Fibroblast of the conjunctiva (primary cell): ENCODE data around the gene BASP1.
A peak's percentile ranks its signal among the peaks of the same experiment; 100 is the strongest.
"Not testable (repeated sequence)": the region's sequence is repeated elsewhere in the genome, so short reads cannot be mapped to it uniquely, and the experiment has no call there.

ENCODE experiments used
- DNase-seq: peaks from one replicate; pipeline ENCODE4 v3.0.0-alpha.2; 2010; ENCODE audit warnings: low read depth

BASP1 gene

GRCh38 chr5:17223367-17224185 is 6.1 kb downstream of the BASP1 start:
- DNase-seq, result no peak

- no peak for DNase-seq
These were observed 7.6 kb downstream of the BASP1 start for GRCh38 chr5:17224858-17225511.

GRCh38 chr5:17225520-17225919 is 8.1 kb downstream of the BASP1 start:
- no peak for DNase-seq

- DNase-seq, result no peak
These were observed 10.4 kb downstream of the BASP1 start for GRCh38 chr5:17227868-17228267.

DNA sequence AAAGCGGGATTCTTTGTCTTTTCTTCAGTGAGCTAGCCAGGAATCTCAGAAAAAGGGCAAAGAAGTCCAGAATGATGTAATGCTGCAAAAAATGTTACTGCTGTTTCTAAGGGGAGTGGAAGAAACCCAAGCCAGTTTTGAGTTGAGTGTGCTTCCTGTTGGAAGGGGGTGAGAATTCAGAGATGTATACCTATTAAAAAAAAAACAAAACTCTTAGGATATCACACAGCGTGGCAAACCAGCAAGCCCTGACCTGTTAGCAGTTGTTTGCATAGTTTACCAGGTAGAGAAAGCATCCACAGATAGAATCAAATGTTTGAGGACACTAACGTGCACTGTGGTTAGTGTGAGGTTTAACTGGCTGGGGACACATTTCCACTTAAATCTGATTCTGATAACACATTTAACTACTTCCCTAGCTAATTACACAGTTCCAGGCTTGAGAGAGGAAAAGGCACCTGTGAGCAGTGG is 11.4 kb downstream of the BASP1 start:
- DNase-seq, result no peak

- DNase-seq, result no peak
These were observed 11.9 kb downstream of the BASP1 start for GRCh38 chr5:17229313-17229712.

DNA sequence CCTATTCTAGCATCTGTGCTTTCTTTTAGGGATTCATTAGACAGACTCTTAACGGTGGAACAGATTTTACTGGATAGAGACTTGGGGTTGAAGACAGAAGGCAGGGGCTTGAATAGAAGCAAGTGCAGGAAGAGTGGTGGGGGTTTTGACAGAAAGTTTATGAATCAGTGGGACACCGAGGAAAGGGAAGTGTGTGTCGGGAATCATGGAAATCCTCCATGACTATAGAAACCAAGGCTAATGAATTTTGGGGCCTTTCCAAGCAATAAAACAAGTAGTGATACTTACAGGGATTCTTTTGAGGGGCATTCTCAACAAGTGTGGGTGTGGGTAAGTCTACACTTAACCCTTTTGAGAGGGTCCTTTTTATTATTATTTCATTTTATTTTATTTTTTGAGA is 12.8 kb downstream of the BASP1 start:
- DNase-seq, result no peak

GRCh38 chr5:17230808-17231525 is 13.5 kb downstream of the BASP1 start:
- no peak for DNase-seq

GRCh38 chr5:17232405-17232804 is 15.0 kb downstream of the BASP1 start:
- no peak for DNase-seq

DNA sequence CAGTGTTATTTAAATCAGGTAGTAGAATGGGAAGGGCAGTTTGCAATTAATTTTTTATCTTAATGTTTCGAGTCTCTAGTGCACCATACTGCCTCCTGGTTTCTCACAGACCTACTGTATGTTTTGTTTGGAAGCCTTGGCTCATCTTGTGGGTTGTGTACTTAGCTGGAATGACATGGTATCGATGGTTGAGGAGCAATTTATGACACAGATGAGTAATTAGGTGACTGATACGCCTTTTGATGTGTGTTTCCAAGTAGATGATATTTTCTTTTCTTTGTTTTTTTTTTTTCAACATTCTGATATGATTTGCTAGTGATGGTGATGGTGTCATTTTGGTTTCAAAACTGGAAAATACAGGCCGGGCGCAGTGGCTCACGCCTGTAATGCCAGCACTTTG is 16.1 kb downstream of the BASP1 start:
- no peak for DNase-seq

DNA sequence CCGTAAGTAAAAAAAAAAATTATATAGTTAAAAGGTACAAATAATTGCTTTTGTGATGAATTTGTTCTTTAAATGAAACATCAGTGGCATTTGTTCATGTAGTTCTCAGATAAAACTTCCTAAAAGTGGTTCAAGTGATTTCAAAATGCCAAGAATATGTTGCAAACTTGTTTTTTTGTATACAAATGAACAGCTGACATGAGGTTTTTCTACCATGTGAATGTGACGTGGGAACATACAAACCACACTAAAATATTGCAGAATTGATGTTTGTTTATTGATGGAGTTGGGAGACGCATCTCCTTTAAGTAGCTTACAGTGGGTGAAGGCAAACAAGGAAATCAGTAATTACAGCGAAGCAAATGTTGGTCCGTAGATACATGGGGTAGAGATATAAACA is 16.9 kb downstream of the BASP1 start:
- DNase-seq, result no peak

- DNase-seq, result no peak
These were observed 18.4 kb downstream of the BASP1 start for GRCh38 chr5:17235731-17236330.

GRCh38 chr5:17238521-17239041 is 21.1 kb downstream of the BASP1 start:
- no peak for DNase-seq

- DNase-seq, result no peak
These were observed 22.5 kb downstream of the BASP1 start for GRCh38 chr5:17239953-17240352.

GRCh38 chr5:17240487-17240886 is 23.1 kb downstream of the BASP1 start:
- no peak for DNase-seq

GRCh38 chr5:17241635-17242034 is 24.2 kb downstream of the BASP1 start:
- DNase-seq, result no peak

- DNase-seq, result no peak
These were observed 26.0 kb downstream of the BASP1 start for GRCh38 chr5:17243287-17244063.

GRCh38 chr5:17249029-17249634 is 31.7 kb downstream of the BASP1 start:
- DNase-seq, result peak; percentile 92

DNA sequence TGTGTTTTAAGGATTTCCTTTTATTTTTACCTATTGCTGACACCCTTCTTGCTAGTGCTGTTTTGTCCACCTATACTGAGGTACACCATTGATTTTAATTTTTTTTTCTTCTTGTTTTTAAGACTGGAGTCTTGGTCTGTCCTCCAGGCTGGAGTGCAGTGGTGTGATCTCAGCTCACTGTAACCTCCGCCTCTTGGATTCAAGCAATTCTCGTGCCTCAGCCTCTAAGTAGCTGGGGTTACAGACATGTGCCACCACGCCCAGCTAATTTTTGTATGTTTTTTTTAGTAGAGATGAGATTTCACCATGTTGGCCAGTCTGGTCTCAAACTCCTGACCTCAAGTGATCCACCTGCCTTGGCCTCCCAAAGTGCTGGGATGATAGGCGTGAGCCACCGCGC is 32.4 kb downstream of the BASP1 start:
- DNase-seq, result not testable (repeated sequence)

- DNase-seq, result no peak
These were observed 35.1 kb downstream of the BASP1 start for GRCh38 chr5:17252543-17252942.

- DNase-seq, result no peak
These were observed 38.1 kb downstream of the BASP1 start for GRCh38 chr5:17255471-17256021.
